ENCODE data around the gene OBSCN.

OBSCN gene

GRCh38 chr1:228309326-228310067 lies 101.7 kb downstream of the OBSCN start:
- no peak for DNase-seq

DNA sequence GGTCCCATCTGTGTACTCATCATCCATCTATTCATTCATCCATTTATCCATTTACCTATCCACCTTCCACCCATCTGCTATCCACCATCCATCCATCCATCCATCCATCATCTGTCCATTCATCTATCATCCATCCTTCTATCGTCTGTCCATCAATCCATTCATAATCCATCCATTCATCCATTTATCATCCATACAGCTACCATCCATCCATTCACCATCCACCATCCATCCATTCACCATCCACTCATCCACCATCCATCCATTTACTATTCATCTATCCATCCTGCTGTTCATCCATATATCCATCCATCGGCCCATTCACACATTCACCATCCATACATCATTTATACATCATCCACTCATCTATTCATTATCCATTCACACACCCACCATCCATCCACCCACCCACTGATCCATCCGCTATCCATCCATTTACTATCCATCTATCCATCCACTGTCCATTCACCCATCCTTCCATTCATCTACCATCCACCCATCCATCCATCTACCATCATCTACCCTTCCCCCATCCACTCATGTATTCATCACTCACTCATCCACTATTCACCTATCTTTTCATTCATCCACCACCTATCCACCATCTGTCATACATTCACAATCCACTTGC lies 102.4 kb downstream of the OBSCN start:
- no peak for DNase-seq

GRCh38 chr1:228311091-228311490 lies 103.2 kb downstream of the OBSCN start:
- no peak for DNase-seq

- no peak for DNase-seq
These were observed 104.4 kb downstream of the OBSCN start for GRCh38 chr1:228312136-228312764.

DNA sequence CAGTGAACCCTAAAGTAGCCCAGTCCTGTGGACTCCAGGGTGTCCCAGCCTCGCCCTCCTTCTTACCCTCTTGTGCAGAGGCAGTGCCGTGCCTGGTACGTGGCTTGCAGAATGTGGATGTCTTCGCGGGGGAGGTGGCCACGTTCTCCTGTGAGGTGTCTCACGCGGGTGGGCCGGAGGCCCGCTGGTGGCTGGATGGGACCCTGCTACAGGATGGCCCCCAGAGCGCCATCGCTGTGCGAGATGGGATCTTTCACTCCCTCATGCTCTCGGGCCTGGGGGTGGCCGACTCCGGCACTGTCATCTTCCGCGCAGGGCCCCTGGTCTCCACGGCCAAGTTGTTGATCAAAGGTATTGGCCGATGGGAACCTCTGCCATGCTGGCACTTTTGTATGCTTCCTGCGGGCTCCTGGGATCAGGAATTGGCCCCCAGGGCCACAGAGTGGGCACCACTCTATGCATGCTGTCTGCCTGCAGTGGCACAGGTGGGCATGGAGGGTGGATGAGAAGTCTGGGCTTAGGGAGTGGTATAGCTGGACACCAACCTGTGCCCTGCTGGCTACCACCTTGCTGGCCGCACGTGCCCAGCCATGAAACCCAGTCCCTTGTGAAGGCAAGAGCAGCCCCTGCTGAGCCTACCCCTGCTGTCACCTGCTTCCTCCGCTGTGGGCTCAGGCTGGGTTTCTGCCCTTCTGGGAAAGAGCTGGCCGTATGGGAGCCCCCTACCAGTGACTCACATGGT lies 105.9 kb downstream of the OBSCN start:
- no peak for DNase-seq

GRCh38 chr1:228314315-228314657 lies 106.4 kb downstream of the OBSCN start:
- no peak for DNase-seq

- DNase-seq, result no peak
These were observed 107.0 kb downstream of the OBSCN start for GRCh38 chr1:228314658-228315483.

GRCh38 chr1:228315484-228315944 lies 107.7 kb downstream of the OBSCN start:
- DNase-seq, result no peak

GRCh38 chr1:228315945-228316588 lies 108.2 kb downstream of the OBSCN start:
- no peak for DNase-seq

DNA sequence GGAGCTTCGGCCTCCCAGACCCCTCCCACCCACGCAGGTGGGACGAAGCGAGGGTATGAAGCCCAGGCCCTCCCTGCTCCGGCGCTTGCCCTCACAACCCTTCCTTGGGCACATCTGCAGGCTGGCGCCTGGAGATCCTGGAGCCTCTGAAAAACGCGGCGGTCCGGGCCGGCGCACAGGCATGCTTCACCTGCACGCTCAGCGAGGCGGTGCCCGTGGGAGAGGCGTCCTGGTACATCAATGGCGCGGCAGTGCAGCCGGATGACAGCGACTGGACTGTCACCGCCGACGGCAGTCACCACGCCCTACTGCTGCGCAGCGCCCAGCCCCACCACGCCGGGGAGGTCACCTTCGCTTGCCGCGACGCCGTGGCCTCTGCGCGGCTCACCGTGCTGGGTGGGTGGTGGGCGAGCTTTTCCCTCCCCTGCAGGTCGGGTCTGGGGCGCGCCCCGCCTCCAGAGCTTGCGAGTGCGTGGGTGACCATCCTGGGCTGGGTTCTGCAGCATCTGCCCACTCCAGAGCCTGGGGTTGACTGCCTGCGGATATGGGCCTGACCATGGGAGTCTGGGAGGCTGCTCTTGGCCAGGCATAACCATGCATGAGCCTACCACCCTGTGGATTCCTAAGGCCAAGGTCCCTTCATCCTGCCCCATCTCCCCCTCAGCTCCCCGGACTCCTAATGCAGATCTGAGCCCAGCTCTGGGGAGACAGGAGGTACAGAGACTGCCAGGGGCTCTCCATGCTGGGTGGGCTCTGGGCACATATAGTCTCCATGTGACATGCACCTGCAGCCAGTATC lies 108.9 kb downstream of the OBSCN start:
- no peak for DNase-seq

DNA sequence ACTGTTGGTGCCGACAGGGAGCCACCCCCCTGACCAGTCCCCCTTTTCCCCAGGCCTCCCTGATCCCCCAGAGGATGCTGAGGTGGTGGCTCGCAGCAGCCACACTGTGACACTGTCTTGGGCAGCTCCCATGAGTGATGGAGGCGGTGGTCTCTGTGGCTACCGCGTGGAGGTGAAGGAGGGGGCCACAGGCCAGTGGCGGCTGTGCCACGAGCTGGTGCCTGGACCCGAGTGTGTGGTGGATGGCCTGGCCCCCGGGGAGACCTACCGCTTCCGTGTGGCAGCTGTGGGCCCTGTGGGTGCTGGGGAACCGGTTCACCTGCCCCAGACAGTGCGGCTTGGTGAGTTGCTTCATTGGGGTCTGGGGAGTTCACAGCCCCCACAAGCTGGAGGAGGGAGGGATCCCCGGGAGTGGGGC lies 109.6 kb downstream of the OBSCN start:
- no peak for DNase-seq

- DNase-seq, result no peak
These were observed 110.3 kb downstream of the OBSCN start for GRCh38 chr1:228317891-228318810.

DNA sequence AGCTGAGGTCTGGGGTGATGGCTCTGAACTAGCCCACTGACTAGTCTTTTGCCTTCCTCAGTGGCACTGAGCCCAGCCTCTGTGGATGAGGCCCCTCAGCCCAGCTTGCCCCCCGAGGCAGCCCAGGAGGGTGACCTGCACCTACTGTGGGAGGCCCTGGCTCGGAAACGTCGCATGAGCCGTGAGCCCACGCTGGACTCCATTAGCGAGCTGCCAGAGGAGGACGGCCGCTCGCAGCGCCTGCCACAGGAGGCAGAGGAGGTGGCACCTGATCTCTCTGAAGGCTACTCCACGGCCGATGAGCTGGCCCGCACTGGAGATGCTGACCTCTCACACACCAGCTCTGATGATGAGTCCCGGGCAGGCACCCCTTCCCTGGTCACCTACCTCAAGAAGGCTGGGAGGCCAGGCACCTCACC lies 111.0 kb downstream of the OBSCN start:
- no peak for DNase-seq

- DNase-seq, result no peak
These were observed 111.7 kb downstream of the OBSCN start for GRCh38 chr1:228319352-228320088.

- no peak for DNase-seq
These were observed 112.5 kb downstream of the OBSCN start for GRCh38 chr1:228320394-228320793.

DNA sequence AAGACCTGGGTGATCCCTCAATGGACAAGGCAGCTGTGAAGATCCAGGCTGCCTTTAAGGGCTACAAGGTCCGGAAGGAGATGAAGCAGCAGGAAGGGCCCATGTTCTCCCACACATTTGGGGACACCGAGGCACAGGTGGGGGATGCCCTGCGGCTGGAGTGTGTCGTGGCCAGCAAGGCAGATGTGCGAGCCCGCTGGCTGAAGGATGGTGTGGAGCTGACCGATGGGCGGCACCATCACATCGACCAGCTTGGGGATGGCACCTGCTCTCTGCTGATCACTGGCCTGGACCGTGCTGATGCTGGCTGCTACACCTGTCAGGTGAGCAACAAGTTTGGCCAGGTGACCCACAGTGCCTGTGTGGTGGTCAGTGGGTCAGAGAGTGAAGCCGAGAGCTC lies 113.6 kb downstream of the OBSCN start:
- DNase-seq, result no peak

DNA sequence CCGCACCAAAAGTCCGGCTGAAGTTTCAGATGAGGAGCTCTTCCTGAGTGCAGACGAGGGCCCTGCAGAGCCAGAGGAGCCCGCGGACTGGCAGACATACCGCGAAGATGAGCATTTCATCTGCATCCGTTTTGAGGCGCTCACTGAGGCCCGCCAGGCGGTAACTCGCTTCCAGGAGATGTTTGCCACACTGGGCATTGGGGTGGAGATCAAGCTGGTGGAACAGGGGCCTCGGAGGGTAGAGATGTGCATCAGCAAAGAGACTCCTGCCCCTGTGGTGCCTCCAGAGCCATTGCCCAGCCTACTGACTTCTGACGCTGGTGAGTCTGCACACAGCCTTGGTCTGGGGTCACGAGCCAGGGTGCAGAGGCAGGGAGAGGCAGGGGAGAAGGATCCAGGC lies 114.1 kb downstream of the OBSCN start:
- DNase-seq, result no peak

GRCh38 chr1:228323401-228323800 lies 115.6 kb downstream of the OBSCN start:
- no peak for DNase-seq

- no peak for DNase-seq
These were observed 117.4 kb downstream of the OBSCN start for GRCh38 chr1:228325267-228325666.
